Activated CD4-positive, alpha-beta memory T cell treated with anti-CD3 and anti-CD28 coated beads, Interleukin-2, amount 10 ng/mL, durations not matched to agents 7 days and 5 days (primary cell): ENCODE results near the gene MED9. TPM values are rescaled to one million over a fixed set of nuclear protein-coding genes. Genes with fewer than 3 reads are reported as not detected.

Experiments used
- CTCF ChIA-PET: fragments of 350-600 bp; sonication (Branson Sonifier 250); formaldehyde crosslinking; loops from one replicate; lab custom pipeline; 2021; ENCODE audit warnings: antibody characterized with exemption, inconsistent platforms; lab: Charles Lee
- POLR2A ChIA-PET: fragments of 350-600 bp; sonication (Branson Sonifier 250); formaldehyde crosslinking; loops from one replicate; lab custom pipeline; 2021; ENCODE audit warnings: antibody characterized with exemption; lab: Charles Lee
- DNase-seq: peaks from one replicate; pipeline ENCODE4 v3.0.0-alpha.2; 2020
- H3K27ac Mint-ChIP-seq: one replicate; pipeline ENCODE4 v1.8.0; 2021; ENCODE audit warnings: mild to moderate bottlenecking, mixed read lengths
- H3K27me3 Mint-ChIP-seq: one replicate; pipeline ENCODE4 v1.8.0; 2021; ENCODE audit warnings: mixed read lengths
- H3K36me3 Mint-ChIP-seq: one replicate; pipeline ENCODE4 v1.8.0; 2021; ENCODE audit warnings: low read depth, mixed read lengths
- H3K4me1 Mint-ChIP-seq: one replicate; pipeline ENCODE4 v1.8.0; 2021; ENCODE audit warnings: mixed read lengths
- H3K4me3 Mint-ChIP-seq: one replicate; pipeline ENCODE4 v1.8.0; 2021; ENCODE audit warnings: mild to moderate bottlenecking, mixed read lengths
- H3K9me3 Mint-ChIP-seq: one replicate; pipeline ENCODE4 v1.8.0; 2021; ENCODE audit warnings: mixed read lengths
- total RNA-seq, 2 experiments: library from RNA; stranded (reverse); gene quantifications; one replicate each; pipeline ENCODE4 v1.2.3, GENCODE V29; 2021

MED9 gene
- total RNA-seq, 2 experiments from 2014 or later, result 12.6 to 13.2 TPM

DNA sequence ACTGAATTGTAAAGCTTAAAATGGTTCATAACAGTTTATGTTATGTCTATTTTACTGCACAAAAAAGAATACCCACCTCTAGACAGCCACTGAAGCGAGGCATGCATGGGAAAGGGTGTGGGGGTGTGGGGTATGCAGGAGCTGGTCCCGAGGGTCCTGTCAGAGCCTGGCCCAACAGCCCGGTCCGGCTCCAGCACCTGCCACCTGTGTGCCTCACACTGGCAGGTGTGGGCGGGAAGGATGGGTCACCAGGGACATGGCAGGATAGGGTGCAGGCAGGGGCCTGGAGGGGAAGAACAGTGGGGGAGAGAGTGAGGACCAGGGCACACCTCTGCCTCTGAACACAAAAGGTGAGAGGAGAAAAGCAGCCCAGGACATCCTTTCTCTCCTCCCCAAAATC is 42.2 kb downstream of the MED9 start:
- H3K9me3 Mint-ChIP-seq, result no peaks in the 10 kb centered on the region
- no peaks in the 10 kb centered on the region for H3K27me3 Mint-ChIP-seq
- CTCF ChIA-PET, result no interaction called here
- DNase-seq, result no peak
- no peaks in the 10 kb centered on the region for H3K4me1 Mint-ChIP-seq
- POLR2A ChIA-PET, result no interaction called here
- H3K4me3 Mint-ChIP-seq, result no peak overlapping the region
- no peaks in the 10 kb centered on the region for H3K36me3 Mint-ChIP-seq
- H3K27ac Mint-ChIP-seq, result no peak overlapping the region

DNA sequence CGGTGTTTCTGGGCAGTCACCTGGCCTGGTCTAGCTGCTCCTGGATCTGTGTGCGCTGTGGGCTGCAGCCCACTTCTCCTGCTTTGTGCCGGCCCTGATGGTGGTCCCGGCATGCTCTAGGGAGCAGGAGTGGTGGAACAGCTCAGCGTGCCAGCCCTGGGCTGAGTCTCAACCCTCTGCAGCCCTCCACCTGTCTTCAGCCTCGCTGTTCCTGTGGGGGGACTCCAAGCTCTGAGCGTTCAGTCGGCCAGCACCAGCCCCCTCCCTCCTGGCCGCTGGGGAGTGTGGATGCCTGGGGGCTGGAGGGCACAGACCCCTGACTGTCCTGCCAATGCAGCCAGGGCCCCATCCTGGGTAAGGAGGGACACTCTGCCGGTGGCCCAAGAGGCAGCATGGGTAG is 43.1 kb downstream of the MED9 start:
- Mint-ChIP-seq H3K36me3 (no peaks in the 10 kb centered on the region), H3K9me3 (no peaks in the 10 kb centered on the region), H3K27ac (no peak overlapping the region), H3K4me3 (no peak overlapping the region), H3K4me1 (no peaks in the 10 kb centered on the region), H3K27me3 (no peaks in the 10 kb centered on the region)
- CTCF ChIA-PET, result no interaction called here
- POLR2A ChIA-PET, result no interaction called here
- DNase-seq, result no peak

DNA sequence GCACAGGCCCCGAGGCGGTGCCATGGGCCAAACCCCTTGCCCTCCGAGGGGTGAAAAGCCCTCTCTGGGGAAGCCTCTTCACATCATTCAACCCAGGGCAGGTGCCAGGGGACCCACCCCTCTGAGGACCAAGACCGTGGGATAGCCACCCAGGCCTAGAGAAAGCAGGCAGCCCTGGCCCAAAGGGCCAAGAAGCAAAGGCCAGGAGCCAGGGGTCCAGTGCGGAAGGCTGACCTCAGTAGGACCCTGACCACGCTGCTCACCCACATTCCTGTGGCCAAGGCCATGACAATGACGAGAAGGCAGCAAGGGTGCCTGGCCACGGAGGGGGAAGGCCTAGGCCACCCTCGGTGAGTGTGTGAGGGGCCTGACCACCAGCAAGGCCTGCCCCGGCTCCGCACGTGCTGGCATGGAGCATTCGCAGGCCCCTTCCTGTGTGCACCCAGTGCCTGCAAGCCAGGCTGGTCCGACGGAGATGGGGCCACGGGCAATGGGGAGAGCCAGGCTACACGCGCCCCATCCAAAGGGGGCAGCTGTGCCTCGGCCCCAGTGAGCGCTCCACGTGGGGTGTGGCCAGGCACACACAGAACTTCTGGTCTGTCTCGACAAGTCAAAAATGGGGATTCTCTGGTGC is 43.9 kb downstream of the MED9 start:
- H3K27ac Mint-ChIP-seq, result no peak overlapping the region
- no peaks in the 10 kb centered on the region for H3K4me1 Mint-ChIP-seq
- H3K4me3 Mint-ChIP-seq, result no peak overlapping the region
- H3K36me3 Mint-ChIP-seq, result no peaks in the 10 kb centered on the region
- DNase-seq, result no peak
- ChIA-PET CTCF (no interaction called here), POLR2A (no interaction called here)
- H3K27me3 Mint-ChIP-seq, result no peaks in the 10 kb centered on the region
- no peaks in the 10 kb centered on the region for H3K9me3 Mint-ChIP-seq

DNA sequence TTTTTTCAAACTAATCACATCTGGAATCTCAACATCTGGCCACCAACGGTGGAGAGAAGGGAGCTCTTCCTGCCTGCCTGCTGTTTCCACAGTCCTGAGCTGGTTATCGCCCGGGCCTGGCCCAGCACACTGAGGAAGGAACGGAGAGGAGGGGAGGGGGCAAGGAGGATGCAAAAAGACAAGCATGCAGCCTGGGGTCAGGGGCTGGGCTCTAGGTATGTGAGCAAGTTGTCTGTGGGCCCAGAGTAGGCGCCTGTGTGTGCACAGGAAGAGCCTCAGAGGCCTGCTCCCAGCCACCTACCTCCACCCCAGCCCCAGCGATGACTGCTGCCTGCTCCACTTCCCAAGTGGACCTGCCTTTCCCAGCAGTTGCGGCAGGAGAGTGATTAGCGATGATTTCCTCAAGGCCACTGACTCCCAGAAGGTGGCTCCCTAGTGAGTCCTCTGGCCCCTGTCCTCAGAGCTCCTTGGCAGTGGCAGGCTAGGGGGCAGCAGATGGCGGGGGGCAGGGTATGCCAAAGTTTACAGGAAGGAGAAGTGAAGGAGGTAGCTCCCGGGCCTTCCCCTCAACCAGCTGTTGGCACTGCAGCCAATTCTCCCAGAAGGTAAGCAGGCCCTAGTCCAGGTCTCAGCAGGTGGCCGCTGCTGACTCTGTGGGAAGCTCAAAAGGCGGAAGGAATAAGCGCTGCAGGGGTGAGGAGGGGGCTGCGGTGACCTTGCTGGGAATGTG is 46.4 kb downstream of the MED9 start:
- Mint-ChIP-seq H3K4me3 (no peak overlapping the region), H3K27me3 (no peaks in the 10 kb centered on the region), H3K27ac (no peak overlapping the region), H3K36me3 (no peaks in the 10 kb centered on the region), H3K4me1 (no peaks in the 10 kb centered on the region), H3K9me3 (no peaks in the 10 kb centered on the region)
- ChIA-PET POLR2A (no interaction called here), CTCF (no interaction called here)
- no peak for DNase-seq

DNA sequence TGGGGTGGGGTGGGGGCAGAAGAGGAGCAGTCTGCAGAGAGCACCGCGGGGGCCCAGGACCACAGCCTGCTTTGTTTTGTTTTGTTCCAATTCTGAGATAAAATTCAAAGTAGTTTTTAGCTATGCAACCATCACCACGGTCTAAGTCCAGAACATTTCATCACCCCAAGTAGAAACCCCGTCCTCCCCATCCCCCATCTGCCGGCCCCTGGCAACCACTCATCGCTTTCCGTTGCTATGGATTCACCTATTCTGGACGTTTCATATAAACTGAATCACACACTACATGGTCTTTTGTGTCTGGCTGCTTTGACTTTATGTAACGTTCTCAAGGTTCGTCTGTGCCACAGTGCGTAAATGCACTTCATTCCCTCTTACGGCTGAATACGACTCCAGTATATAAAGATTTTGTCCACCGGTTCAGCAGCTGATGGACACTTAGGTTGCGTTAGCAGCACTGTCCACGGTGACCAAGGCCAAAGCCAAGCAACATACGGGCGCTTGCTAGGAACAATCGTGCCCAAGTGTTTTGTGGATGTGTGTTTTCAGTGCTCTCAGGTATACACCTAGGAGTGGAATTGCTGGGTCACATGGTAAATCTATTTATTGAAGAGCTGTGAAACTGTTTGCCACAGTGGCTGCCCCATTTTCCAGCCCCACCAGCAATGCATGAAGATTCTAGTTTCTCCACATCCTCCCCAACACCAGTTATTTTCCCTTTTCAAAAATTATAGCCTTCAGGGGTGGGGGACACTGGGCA is 47.1 kb downstream of the MED9 start:
- ChIA-PET POLR2A (no interaction called here), CTCF (interaction anchor here (0.7 kb wide), 1 partner anchor 243 kb away, joined by 4 read pairs; the partner anchor contains the start of gene COPS3)
- H3K36me3 Mint-ChIP-seq, result no peaks in the 10 kb centered on the region
- H3K4me3 Mint-ChIP-seq, result no peak overlapping the region
- H3K27ac Mint-ChIP-seq, result no peak overlapping the region
- H3K4me1 Mint-ChIP-seq, result no peaks in the 10 kb centered on the region
- H3K27me3 Mint-ChIP-seq, result no peaks in the 10 kb centered on the region
- no peaks in the 10 kb centered on the region for H3K9me3 Mint-ChIP-seq
- DNase-seq, result no peak

DNA sequence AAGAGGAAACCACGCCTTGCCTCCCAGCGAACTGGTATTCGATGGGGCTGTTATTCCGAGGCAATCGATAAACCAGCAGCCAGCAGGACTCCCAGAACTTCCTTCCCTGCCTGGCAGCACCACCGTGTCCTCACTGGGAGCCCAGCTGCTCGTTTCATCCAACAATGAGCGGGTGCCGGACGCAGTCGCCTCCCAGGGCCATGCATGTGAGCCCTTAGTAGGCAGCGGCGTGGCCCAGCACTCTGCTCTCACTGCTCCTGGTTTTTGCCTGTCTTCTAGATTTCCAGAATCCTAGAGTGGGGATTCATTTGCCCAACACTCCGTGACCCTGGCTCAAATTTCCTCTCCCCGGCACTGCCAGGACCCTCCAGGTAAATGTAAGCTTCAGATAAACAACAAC is 48.5 kb downstream of the MED9 start:
- Mint-ChIP-seq H3K4me1 (no peaks in the 10 kb centered on the region), H3K27ac (no peak overlapping the region), H3K36me3 (no peaks in the 10 kb centered on the region), H3K9me3 (no peaks in the 10 kb centered on the region), H3K27me3 (no peaks in the 10 kb centered on the region), H3K4me3 (no peak overlapping the region)
- POLR2A ChIA-PET, result no interaction called here
- DNase-seq, result no peak
- CTCF ChIA-PET, result no interaction called here

DNA sequence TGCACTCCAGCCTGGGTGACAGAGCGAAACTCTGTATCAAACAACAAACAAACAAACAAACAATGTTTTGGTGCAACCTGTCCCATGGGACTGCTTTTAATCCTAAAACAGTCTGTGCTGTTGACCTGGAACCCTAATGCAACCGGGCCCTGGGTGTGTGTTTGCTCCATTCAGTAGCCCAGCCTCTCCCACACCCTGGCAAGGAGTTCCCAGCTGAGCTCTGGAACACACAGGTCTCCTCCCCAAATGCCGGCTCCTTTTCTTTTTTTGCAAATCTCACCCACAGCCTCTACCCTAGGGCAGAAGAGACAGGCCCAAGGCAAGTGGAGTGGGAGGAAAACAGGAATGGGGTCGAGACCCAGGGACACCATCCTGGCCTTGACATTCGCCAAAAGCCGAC is 49.2 kb downstream of the MED9 start:
- Mint-ChIP-seq H3K4me1 (no peaks in the 10 kb centered on the region), H3K4me3 (no peak overlapping the region), H3K27me3 (no peaks in the 10 kb centered on the region), H3K36me3 (no peaks in the 10 kb centered on the region), H3K27ac (no peak overlapping the region), H3K9me3 (no peaks in the 10 kb centered on the region)
- no peak for DNase-seq
- POLR2A ChIA-PET, result no interaction called here
- CTCF ChIA-PET, result no interaction called here

DNA sequence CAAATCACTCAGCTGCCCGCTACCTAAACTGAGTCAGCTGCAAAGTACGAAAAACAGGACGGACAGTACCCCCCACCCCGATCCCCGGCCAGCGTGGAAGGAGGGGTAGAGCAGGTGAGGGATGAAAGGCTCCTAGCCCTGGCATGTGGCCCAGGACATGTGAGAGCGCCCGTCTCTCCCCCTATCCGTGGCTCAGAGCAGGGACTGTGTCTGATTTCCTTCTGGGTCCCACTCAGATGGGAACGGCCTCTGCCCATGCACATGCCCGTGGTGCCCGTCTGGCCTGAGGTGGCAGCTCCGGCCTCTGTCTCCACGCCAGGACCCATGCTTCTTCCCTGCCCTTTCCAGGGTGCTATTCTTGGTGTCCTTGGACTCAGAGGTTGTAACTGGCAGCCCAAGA is 49.6 kb downstream of the MED9 start:
- POLR2A ChIA-PET, result no interaction called here
- no peak for DNase-seq
- Mint-ChIP-seq H3K9me3 (no peaks in the 10 kb centered on the region), H3K36me3 (no peaks in the 10 kb centered on the region), H3K27me3 (no peaks in the 10 kb centered on the region), H3K27ac (no peak overlapping the region), H3K4me3 (no peak overlapping the region), H3K4me1 (no peaks in the 10 kb centered on the region)
- CTCF ChIA-PET, result no interaction called here

DNA sequence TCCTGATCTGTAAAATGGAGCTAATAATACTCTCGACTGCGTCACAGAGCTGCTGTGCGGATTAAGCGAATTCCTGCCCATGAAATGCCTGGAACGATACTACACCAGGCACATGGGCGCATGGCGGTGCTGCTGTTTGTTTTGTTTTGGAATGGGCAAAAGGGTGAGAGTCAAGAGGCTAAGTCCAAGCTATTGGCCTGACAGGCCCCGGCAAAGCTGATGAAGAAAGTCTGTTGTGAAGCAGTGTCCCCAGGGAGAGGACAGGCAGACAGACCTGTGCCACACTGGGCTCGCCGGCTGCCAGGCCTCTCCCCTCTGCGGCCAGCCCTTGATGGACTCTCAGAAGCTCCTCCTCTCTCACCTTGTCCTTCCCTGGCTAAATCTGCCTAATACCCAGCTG is 50.7 kb downstream of the MED9 start:
- no peak overlapping the region for H3K4me3 Mint-ChIP-seq
- no peaks in the 10 kb centered on the region for H3K36me3 Mint-ChIP-seq
- no peak for DNase-seq
- ChIA-PET CTCF (no interaction called here), POLR2A (no interaction called here)
- no peak overlapping the region for H3K27ac Mint-ChIP-seq
- H3K4me1 Mint-ChIP-seq, result no peaks in the 10 kb centered on the region
- no peaks in the 10 kb centered on the region for H3K9me3 Mint-ChIP-seq
- no peaks in the 10 kb centered on the region for H3K27me3 Mint-ChIP-seq

DNA sequence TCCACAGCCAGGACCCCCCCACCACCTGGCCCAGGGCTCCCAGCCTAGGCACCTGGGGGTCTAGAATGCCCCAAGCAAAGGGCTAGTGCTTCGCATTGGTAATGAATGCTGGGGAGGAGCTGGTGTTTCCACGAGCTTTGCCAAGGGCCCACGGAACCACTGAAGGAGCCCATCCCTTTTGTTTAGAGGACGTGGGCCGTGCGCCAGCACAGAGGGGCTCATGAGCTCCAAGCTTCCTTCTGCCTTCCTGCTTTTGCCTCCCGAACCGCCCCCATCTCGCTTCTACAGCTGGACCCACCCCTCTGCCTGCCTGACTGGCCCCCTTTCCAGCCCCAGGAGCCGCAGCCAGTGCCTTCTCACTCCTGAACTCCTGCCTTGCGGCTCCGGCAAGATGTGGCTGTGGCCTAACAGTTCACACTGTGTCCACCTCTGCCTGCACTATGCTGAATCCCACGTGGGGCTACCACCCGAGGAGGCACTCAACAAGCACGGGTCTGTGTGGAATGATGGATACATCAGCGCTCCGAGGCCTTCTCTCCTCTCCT is 51.2 kb downstream of the MED9 start:
- ChIA-PET CTCF (no interaction called here), POLR2A (no interaction called here)
- no peaks in the 10 kb centered on the region for H3K4me1 Mint-ChIP-seq

DNA sequence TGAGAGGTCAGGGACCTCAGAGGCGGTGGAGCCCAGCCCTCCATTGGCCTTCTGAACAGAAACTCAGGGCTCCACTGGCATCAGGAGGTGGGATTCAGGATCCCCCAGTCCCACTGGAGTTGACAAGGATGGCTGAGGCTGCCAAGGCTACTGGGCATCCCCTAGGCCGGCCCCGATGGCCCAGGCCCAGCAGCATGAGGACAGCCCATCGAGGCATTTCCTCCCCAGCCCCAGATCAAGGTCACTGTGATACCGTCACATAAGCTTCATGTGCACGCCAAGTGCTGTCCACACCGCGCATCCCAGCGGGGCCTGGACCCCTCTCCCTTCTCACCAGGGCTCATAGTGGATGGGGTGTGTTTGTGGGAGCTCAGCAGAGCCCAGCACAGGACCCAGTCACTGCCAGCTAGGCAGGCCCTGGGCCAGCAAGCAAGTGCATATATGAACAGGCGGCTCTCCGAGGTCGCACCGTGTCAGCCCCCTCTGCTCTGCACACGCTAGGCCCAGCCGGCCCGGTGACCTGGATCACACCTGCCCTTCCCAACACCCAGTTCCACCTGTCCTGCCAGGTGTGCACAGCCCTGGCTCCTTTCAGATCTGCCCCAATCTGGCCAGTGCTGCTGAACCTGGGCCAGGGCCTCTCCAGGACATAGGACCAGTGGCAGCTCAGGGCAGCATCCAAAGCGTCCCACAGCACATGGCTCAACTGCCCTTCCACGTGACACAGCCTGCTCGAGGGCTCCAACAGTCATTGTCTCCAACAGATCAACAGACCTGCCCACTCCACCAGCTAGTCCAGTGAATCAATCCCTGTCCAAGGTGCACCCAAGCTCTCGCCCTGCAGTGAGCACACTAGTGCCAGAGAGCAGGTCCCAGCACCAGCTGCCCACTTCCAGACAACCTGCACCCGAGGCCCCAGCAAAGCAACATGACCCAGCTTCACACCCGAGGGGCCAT is 52.2 kb downstream of the MED9 start:
- Mint-ChIP-seq H3K27me3 (no peaks in the 10 kb centered on the region), H3K9me3 (no peaks in the 10 kb centered on the region), H3K27ac (no peak overlapping the region), H3K4me1 (no peaks in the 10 kb centered on the region), H3K4me3 (no peak overlapping the region), H3K36me3 (no peaks in the 10 kb centered on the region)
- ChIA-PET POLR2A (no interaction called here), CTCF (interaction anchor here (1.0 kb wide), 1 partner anchor 32 kb away, joined by 4 read pairs; no protein-coding TSS in a partner anchor)
- no peak for DNase-seq

More for the DNA sequence above, 51.2 kb downstream of the MED9 start:
- no peak for DNase-seq
- Mint-ChIP-seq H3K27ac (no peak overlapping the region), H3K9me3 (no peaks in the 10 kb centered on the region), H3K4me3 (no peak overlapping the region), H3K36me3 (no peaks in the 10 kb centered on the region), H3K27me3 (no peaks in the 10 kb centered on the region)

DNA sequence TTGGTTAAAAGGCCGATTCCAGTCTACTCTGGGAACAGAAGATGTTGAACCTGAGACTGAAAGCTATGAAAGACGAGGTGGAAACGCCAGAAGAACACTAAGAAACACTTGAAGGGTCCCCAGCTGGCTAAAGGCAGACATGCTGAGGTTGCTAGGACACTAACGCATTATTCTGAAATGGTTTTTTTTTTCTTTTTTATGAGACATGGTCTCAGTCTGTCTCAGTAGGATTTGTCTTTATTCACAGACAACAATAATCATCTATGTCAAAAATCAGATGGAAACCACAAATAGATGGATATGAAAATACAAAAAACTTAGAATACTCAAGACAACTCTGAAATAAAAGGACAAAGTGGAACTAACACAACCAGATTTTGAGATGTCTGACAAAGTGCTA is 54.4 kb downstream of the MED9 start:
- Mint-ChIP-seq H3K9me3 (no peaks in the 10 kb centered on the region), H3K4me1 (no peaks in the 10 kb centered on the region), H3K27ac (no peak overlapping the region), H3K4me3 (no peak overlapping the region), H3K27me3 (no peaks in the 10 kb centered on the region), H3K36me3 (no peaks in the 10 kb centered on the region)
- CTCF ChIA-PET, result no interaction called here
- POLR2A ChIA-PET, result no interaction called here
- DNase-seq, result no peak
